TTC549 (cell line): Measurements from ENCODE around the gene SEM1.
A peak's percentile ranks its signal among the peaks of the same experiment; 100 is the strongest.
"Not testable (repeated sequence)": the region's sequence is repeated elsewhere in the genome, so short reads cannot be mapped to it uniquely, and the experiment has no call there.

Experiments used
- FAIRE-seq: peaks from 2 replicates; lab custom pipeline; 2012; peaks lifted over from hg19 to GRCh38; lab: Jason Lieb, UNC

Gene SEM1

GRCh38 chr7:96709381-96710228, at the start of gene SEM1:
Gene SEM1 (minus strand): TSS chr7:96709846. CDS start chr7:96709763, 83 bp downstream.
- peak; percentile 71 for FAIRE-seq

- not testable (repeated sequence) for FAIRE-seq
These were observed 48.2 kb upstream of the SEM1 start for GRCh38 chr7:96757880-96758279.

- FAIRE-seq = no peak
These were observed 37.8 kb upstream of the SEM1 start for GRCh38 chr7:96747418-96747940.

GRCh38 chr7:96740130-96740529, 30.5 kb upstream of the SEM1 start:
- no peak for FAIRE-seq

- no peak for FAIRE-seq
These were observed 30.0 kb upstream of the SEM1 start for GRCh38 chr7:96739609-96740008.

GRCh38 chr7:96739167-96739566, 29.5 kb upstream of the SEM1 start:
- FAIRE-seq = no peak

GRCh38 chr7:96738705-96739104, 29.1 kb upstream of the SEM1 start:
- no peak for FAIRE-seq

GRCh38 chr7:96737545-96738050, 28.0 kb upstream of the SEM1 start:
- FAIRE-seq = no peak

- FAIRE-seq = no peak
These were observed 24.7 kb upstream of the SEM1 start for GRCh38 chr7:96734343-96734742.

GRCh38 chr7:96729820-96730219, 20.2 kb upstream of the SEM1 start:
- no peak for FAIRE-seq

- FAIRE-seq = no peak
These were observed 18.5 kb upstream of the SEM1 start for GRCh38 chr7:96728139-96728538.

GRCh38 chr7:96727534-96728088, 18.0 kb upstream of the SEM1 start:
- no peak for FAIRE-seq

- no peak for FAIRE-seq
These were observed 14.0 kb upstream of the SEM1 start for GRCh38 chr7:96723622-96724021.

- not testable (repeated sequence) for FAIRE-seq
These were observed 13.3 kb upstream of the SEM1 start for GRCh38 chr7:96722928-96723327.

- FAIRE-seq = no peak
These were observed 11.2 kb upstream of the SEM1 start for GRCh38 chr7:96720843-96721242.

GRCh38 chr7:96719164-96719563, 9.5 kb upstream of the SEM1 start:
- no peak for FAIRE-seq

GRCh38 chr7:96718107-96719003, 8.7 kb upstream of the SEM1 start:
- no peak for FAIRE-seq

GRCh38 chr7:96713037-96713436, 3.4 kb upstream of the SEM1 start:
- no peak for FAIRE-seq

GRCh38 chr7:96710544-96710943, 898 bp upstream of the SEM1 start:
- no peak for FAIRE-seq

GRCh38 chr7:96708872-96709271, 774 bp downstream of the SEM1 start:
- no peak for FAIRE-seq

GRCh38 chr7:96707901-96708774, 1.5 kb downstream of the SEM1 start:
- no peak for FAIRE-seq
